Measurements from ENCODE around the gene STIP1. TPM values are rescaled to one million over a fixed set of nuclear protein-coding genes. Genes with fewer than 3 reads are reported as not detected.

The STIP1 gene
- total and polyA plus RNA-seq, 4 experiments from 2014 or later, result 37.1 to 106 (median 98.1) TPM

- no peak for DNase-seq
- H3K27me3 Mint-ChIP-seq, result no peaks in the 10 kb centered on the region
- Histone ChIP-seq H3K9me3 (ENCODE audit: control insufficient read depth in 1 of 2, low read length in 2 of 2) (no peaks in the 10 kb centered on the region), H3K4me1 (ENCODE audit: insufficient read depth, low read length) (peaks cover 27% of the 10 kb centered on the region), H3K4me3 (ENCODE audit: low read length in 2 of 2) (no peak overlapping the region), H3K27me3 (ENCODE audit: insufficient read depth, low read length) (no peaks in the 10 kb centered on the region), H3K27ac (ENCODE audit: low read depth, low read length) (no peak overlapping the region), H3K36me3 (ENCODE audit: insufficient read depth, low read length) (peaks cover 26% of the 10 kb centered on the region)
- peak overlapping the region in 5 of 7 donors; percentile 10 to 92 (median 71) for H3K27ac Mint-ChIP-seq
- ChIA-PET POLR2A (ENCODE audit: partially characterized antibody) (interaction anchor here (1.2 to 22.7 kb wide), 2 partner anchors 23 to 61 kb away, joined by 3 to 937 read pairs; partner anchors contain the start of genes DNAJC4, FKBP2, NUDT22 and PLCB3), CTCF (ENCODE audit: partially characterized antibody) (interaction anchor here (8.6 to 9.7 kb wide), 2 partner anchors 13 to 92 kb away, joined by 207 to 367 read pairs; partner anchors contain the start of genes CATSPERZ, DNAJC4, ESRRA and NUDT22)
- H3K4me1 Mint-ChIP-seq, result peaks cover 16 to 57% (median 38%) of the 10 kb centered on the region in 4 donors
- H3K36me3 Mint-ChIP-seq, result peaks cover 17 to 60% of the 10 kb centered on the region in 2 donors
- H3K9me3 Mint-ChIP-seq, result peaks cover 0 to 2% (median 0%) of the 10 kb centered on the region in 8 donors
- peak overlapping the region in 2 of 8 donors; percentile 31 to 67 for H3K4me3 Mint-ChIP-seq
- intact Hi-C loops (cut with micrococcal nuclease), result no loop called here
Measured at GRCh38 chr11:64210301-64211020, 24.5 kb downstream of the STIP1 start.

- intact Hi-C loops (cut with micrococcal nuclease), result no loop called here
- Mint-ChIP-seq H3K36me3 (peaks cover 17 to 61% of the 10 kb centered on the region in 2 donors), H3K27me3 (no peaks in the 10 kb centered on the region), H3K4me3 (peak overlapping the region in 2 of 8 donors; percentile 21 to 35), H3K9me3 (peaks cover 0 to 2% (median 0%) of the 10 kb centered on the region in 8 donors), H3K27ac (peak overlapping the region in 2 of 7 donors; percentile 68 to 79), H3K4me1 (peaks cover 16 to 48% (median 32%) of the 10 kb centered on the region in 4 donors)
- Histone ChIP-seq H3K27ac (ENCODE audit: low read depth, low read length) (no peak overlapping the region), H3K27me3 (ENCODE audit: insufficient read depth, low read length) (no peaks in the 10 kb centered on the region), H3K36me3 (ENCODE audit: insufficient read depth, low read length) (peaks cover 26% of the 10 kb centered on the region), H3K4me1 (ENCODE audit: insufficient read depth, low read length) (peaks cover 19% of the 10 kb centered on the region), H3K4me3 (ENCODE audit: low read length in 2 of 2) (no peak overlapping the region), H3K9me3 (ENCODE audit: control insufficient read depth in 1 of 2, low read length in 2 of 2) (no peaks in the 10 kb centered on the region)
- POLR2A ChIA-PET (ENCODE audit: partially characterized antibody), result interaction anchor here (1.2 to 22.7 kb wide), 3 partner anchors 22 to 60 kb away, joined by 3 to 937 read pairs (median 5); partner anchors contain the start of genes DNAJC4, FKBP2, NUDT22 and PLCB3
- CTCF ChIA-PET (ENCODE audit: partially characterized antibody), result interaction anchor here (9.7 kb wide), 1 partner anchor 12 kb away, joined by 207 read pairs; the partner anchor contains the start of genes DNAJC4, NUDT22 and TRPT1
- no peak for DNase-seq
Measured at GRCh38 chr11:64211181-64211872, 25.4 kb downstream of the STIP1 start.

- Mint-ChIP-seq H3K9me3 (no peaks in the 10 kb centered on the region), H3K4me3 (no peak overlapping the region), H3K4me1 (peaks cover 11 to 12% (median 11%) of the 10 kb centered on the region in 4 donors), H3K36me3 (peaks cover 18 to 42% of the 10 kb centered on the region in 2 donors), H3K27me3 (no peaks in the 10 kb centered on the region), H3K27ac (peak overlapping the region in 2 of 7 donors; percentile 8 to 38)
- DNase-seq, result no peak
- Histone ChIP-seq H3K36me3 (ENCODE audit: insufficient read depth, low read length) (peaks cover 43% of the 10 kb centered on the region), H3K27ac (ENCODE audit: low read depth, low read length) (no peak overlapping the region), H3K9me3 (ENCODE audit: control insufficient read depth in 1 of 2, low read length in 2 of 2) (no peaks in the 10 kb centered on the region), H3K4me3 (ENCODE audit: low read length in 2 of 2) (no peak overlapping the region), H3K4me1 (ENCODE audit: insufficient read depth, low read length) (no peaks in the 10 kb centered on the region), H3K27me3 (ENCODE audit: insufficient read depth, low read length) (no peaks in the 10 kb centered on the region)
- intact Hi-C loops (cut with micrococcal nuclease), result no loop called here
- CTCF ChIA-PET (ENCODE audit: partially characterized antibody), result interaction anchor here (0.6 to 18.8 kb wide), 3 partner anchors 10 to 268 kb away, joined by 3 to 207 read pairs (median 3); partner anchors contain the start of gene FERMT3
- POLR2A ChIA-PET (ENCODE audit: partially characterized antibody), result interaction anchor here (0.7 to 38.9 kb wide), 4 partner anchors 7 to 68 kb away, joined by 4 to 937 read pairs (median 472); partner anchors contain the start of genes BAD, DNAJC4, FERMT3 and FKBP2
Measured at GRCh38 chr11:64216879-64217278, 30.9 kb downstream of the STIP1 start.

GRCh38 chr11:64218628-64219353 lies 32.8 kb downstream of the STIP1 start:
- Mint-ChIP-seq H3K4me1 (peaks cover 2 to 7% (median 5%) of the 10 kb centered on the region in 4 donors), H3K27me3 (no peaks in the 10 kb centered on the region), H3K27ac (peak overlapping the region in 4 of 7 donors; percentile 59 to 75 (median 67)), H3K4me3 (no peak overlapping the region), H3K9me3 (no peaks in the 10 kb centered on the region), H3K36me3 (peaks cover 10 to 40% of the 10 kb centered on the region in 2 donors)
- no peaks in the 10 kb centered on the region for H3K4me1 ChIP-seq (ENCODE audit: insufficient read depth, low read length)
- ChIA-PET POLR2A (ENCODE audit: partially characterized antibody) (interaction anchor here (1.1 to 38.9 kb wide), 4 partner anchors 9 to 52 kb away, joined by 3 to 937 read pairs (median 470); partner anchors contain the start of genes DNAJC4, FERMT3, FKBP2 and NUDT22), CTCF (ENCODE audit: partially characterized antibody) (interaction anchor here (18.8 kb wide), 1 partner anchor 12 kb away, joined by 207 read pairs; the partner anchor contains the start of gene FERMT3)
- intact Hi-C loops (cut with micrococcal nuclease), result no loop called here
- no peak for DNase-seq
- H3K9me3 ChIP-seq (ENCODE audit: control insufficient read depth in 1 of 2, low read length in 2 of 2), result no peaks in the 10 kb centered on the region
- no peaks in the 10 kb centered on the region for H3K27me3 ChIP-seq (ENCODE audit: insufficient read depth, low read length)
- no peak overlapping the region for H3K4me3 ChIP-seq (ENCODE audit: low read length in 2 of 2)
- peak overlapping the region; percentile 19 for H3K27ac ChIP-seq (ENCODE audit: low read depth, low read length)
- H3K36me3 ChIP-seq (ENCODE audit: insufficient read depth, low read length), result peaks cover 45% of the 10 kb centered on the region

GRCh38 chr11:64219354-64219684 lies 33.3 kb downstream of the STIP1 start:
- H3K36me3 ChIP-seq (ENCODE audit: insufficient read depth, low read length), result peaks cover 42% of the 10 kb centered on the region
- H3K9me3 ChIP-seq (ENCODE audit: control insufficient read depth in 1 of 2, low read length in 2 of 2), result no peaks in the 10 kb centered on the region
- Mint-ChIP-seq H3K36me3 (peaks cover 10 to 38% of the 10 kb centered on the region in 2 donors), H3K27ac (peak overlapping the region in 1 of 7 donors; percentile 29), H3K4me3 (no peak overlapping the region), H3K4me1 (peaks cover 3 to 6% (median 4%) of the 10 kb centered on the region in 4 donors), H3K9me3 (no peaks in the 10 kb centered on the region), H3K27me3 (no peaks in the 10 kb centered on the region)
- ChIA-PET POLR2A (ENCODE audit: partially characterized antibody) (interaction anchor here (1.1 to 38.9 kb wide), 4 partner anchors 10 to 51 kb away, joined by 3 to 937 read pairs (median 470); partner anchors contain the start of genes DNAJC4, FERMT3, FKBP2 and NUDT22), CTCF (ENCODE audit: partially characterized antibody) (interaction anchor here (1.0 to 18.8 kb wide), 2 partner anchors 13 to 82 kb away, joined by 3 to 207 read pairs; partner anchors contain the start of gene FERMT3)
- DNase-seq, result no peak
- intact Hi-C loops (cut with micrococcal nuclease), result no loop called here
- peak overlapping the region; percentile 19 for H3K27ac ChIP-seq (ENCODE audit: low read depth, low read length)
- no peaks in the 10 kb centered on the region for H3K27me3 ChIP-seq (ENCODE audit: insufficient read depth, low read length)
- H3K4me1 ChIP-seq (ENCODE audit: insufficient read depth, low read length), result no peaks in the 10 kb centered on the region
- H3K4me3 ChIP-seq (ENCODE audit: low read length in 2 of 2), result no peak overlapping the region

GRCh38 chr11:64219755-64220154 lies 33.8 kb downstream of the STIP1 start:
- Histone ChIP-seq H3K4me1 (ENCODE audit: insufficient read depth, low read length) (peaks cover 1% of the 10 kb centered on the region), H3K36me3 (ENCODE audit: insufficient read depth, low read length) (peaks cover 42% of the 10 kb centered on the region), H3K9me3 (ENCODE audit: control insufficient read depth in 1 of 2, low read length in 2 of 2) (no peaks in the 10 kb centered on the region), H3K27me3 (ENCODE audit: insufficient read depth, low read length) (no peaks in the 10 kb centered on the region), H3K27ac (ENCODE audit: low read depth, low read length) (peak overlapping the region; percentile 19), H3K4me3 (ENCODE audit: low read length in 2 of 2) (no peak overlapping the region)
- H3K27me3 Mint-ChIP-seq, result no peaks in the 10 kb centered on the region
- intact Hi-C loops (cut with micrococcal nuclease), result no loop called here
- peaks cover 10 to 35% of the 10 kb centered on the region in 2 donors for H3K36me3 Mint-ChIP-seq
- ChIA-PET CTCF (ENCODE audit: partially characterized antibody) (interaction anchor here (1.0 to 18.8 kb wide), 2 partner anchors 13 to 82 kb away, joined by 3 to 207 read pairs; partner anchors contain the start of gene FERMT3), POLR2A (ENCODE audit: partially characterized antibody) (interaction anchor here (1.1 to 38.9 kb wide), 4 partner anchors 10 to 51 kb away, joined by 3 to 937 read pairs (median 470); partner anchors contain the start of genes DNAJC4, FERMT3, FKBP2 and NUDT22)
- H3K27ac Mint-ChIP-seq, result no peak overlapping the region
- H3K4me3 Mint-ChIP-seq, result no peak overlapping the region
- no peaks in the 10 kb centered on the region for H3K9me3 Mint-ChIP-seq
- no peak for DNase-seq
- H3K4me1 Mint-ChIP-seq, result peaks cover 4 to 7% (median 5%) of the 10 kb centered on the region in 4 donors

All from CD4-positive, alpha-beta memory T cell (primary cell).